IMR-90 (cell line): ENCODE data around the gene CCDC70. TPM values are rescaled to one million over a fixed set of nuclear protein-coding genes. Genes with fewer than 3 reads are reported as not detected.

ENCODE experiments used
- ATAC-seq: fragments of 200-7000 bp; cut with Tn5 transposase; 2 replicates; pipeline ENCODE4 v1.9.1; 2020; ENCODE audit warnings: low read depth, mild to moderate bottlenecking, moderate library complexity
- BruUV-seq: library from RNA; stranded (reverse); fragments of 400-500 nt; replicated peaks from 2 replicates; lab custom pipeline; 2021; lab: Mats Ljungman, UMichigan
- CTCF ChIA-PET: fragments of 300-600 bp; formaldehyde crosslinking; extraction: SDS; loops from one replicate; lab custom pipeline; 2021; ENCODE audit warnings: antibody characterized with exemption; lab: Yijun Ruan, JAX
- POLR2A ChIA-PET: fragments of 300-600 bp; sonication (Branson Sonifier 250); formaldehyde crosslinking; loops from one replicate; lab custom pipeline; 2022; ENCODE audit warnings: antibody characterized with exemption; ENCODE audit not compliant: unreplicated experiment; lab: Charles Lee
- DNase-seq: peaks from one replicate; pipeline ENCODE4 v3.0.0; 2013
- H2AFZ ChIP-seq: replicated peaks from 2 replicates; pipeline ENCODE3; 2013; ENCODE audit warnings: low read length, mild to moderate bottlenecking; ENCODE audit not compliant: poor library complexity
- H2AK5ac ChIP-seq: 2 replicates; pipeline ENCODE4 v1.6.1; 2013; ENCODE audit warnings: low read depth, low read length, inconsistent platforms
- H2AK9ac ChIP-seq: replicated peaks from 2 replicates; pipeline ENCODE3; 2013; ENCODE audit warnings: mild to moderate bottlenecking, low read depth, low read length, moderate library complexity; ENCODE audit not compliant: poor library complexity
- H2BK120ac ChIP-seq: 2 replicates; pipeline ENCODE4 v1.6.1; 2013; ENCODE audit warnings: low read depth, low read length, inconsistent platforms
- H2BK15ac ChIP-seq: 3 replicates; pipeline ENCODE4 v1.6.1; 2013; ENCODE audit warnings: low read depth, low read length, inconsistent platforms
- H2BK20ac ChIP-seq: 2 replicates; pipeline ENCODE4 v1.6.1; 2013; ENCODE audit warnings: low read depth, mild to moderate bottlenecking, inconsistent platforms, low read length, moderate library complexity
- H2BK5ac ChIP-seq: 2 replicates; pipeline ENCODE4 v1.6.1; 2013; ENCODE audit warnings: mild to moderate bottlenecking, low read depth, low read length, inconsistent platforms; ENCODE audit not compliant: poor library complexity, severe bottlenecking
- H3K14ac ChIP-seq: replicated peaks from 2 replicates; pipeline ENCODE4 v1.6.1; 2013; ENCODE audit warnings: low read depth, low read length, inconsistent platforms
- H3K18ac ChIP-seq: 2 replicates; pipeline ENCODE4 v1.6.1; 2013; ENCODE audit warnings: low read depth, low read length, control low read depth
- H3K23ac ChIP-seq: 2 replicates; pipeline ENCODE4 v1.6.1; 2013; ENCODE audit warnings: low read depth, low read length, inconsistent platforms
- H3K27ac ChIP-seq: 2 replicates; pipeline ENCODE4 v1.5.1; 2013; ENCODE audit warnings: mild to moderate bottlenecking, control low read depth, low read length; ENCODE audit not compliant: insufficient read depth
- H3K27me3 ChIP-seq: 2 replicates; pipeline ENCODE4 v1.6.1; 2013; ENCODE audit warnings: low read length; ENCODE audit not compliant: control insufficient read depth, insufficient read depth
- H3K36me3 ChIP-seq: 2 replicates; pipeline ENCODE4 v1.6.1; 2013; ENCODE audit warnings: low read length, mixed read lengths; ENCODE audit not compliant: control insufficient read depth, insufficient read depth
- H3K4ac ChIP-seq: 2 replicates; pipeline ENCODE4 v1.6.1; 2013; ENCODE audit warnings: low read depth, low read length, inconsistent platforms
- H3K4me1 ChIP-seq: 2 replicates; pipeline ENCODE4 v1.6.1; 2013; ENCODE audit warnings: low read length, mixed read lengths; ENCODE audit not compliant: control insufficient read depth, insufficient read depth
- H3K4me2 ChIP-seq: 2 replicates; pipeline ENCODE4 v1.6.1; 2013; ENCODE audit warnings: low read depth, mild to moderate bottlenecking, control low read depth, low read length, moderate library complexity
- H3K4me3 ChIP-seq: 2 replicates; pipeline ENCODE4 v1.5.1; 2013; ENCODE audit warnings: low read depth, mild to moderate bottlenecking, control low read depth, low read length, moderate library complexity; ENCODE audit not compliant: insufficient read depth
- H3K56ac ChIP-seq: 2 replicates; pipeline ENCODE4 v1.6.1; 2013; ENCODE audit warnings: low read length, inconsistent platforms; ENCODE audit not compliant: insufficient read depth; ENCODE audit errors: extremely low read depth
- H3K79me1 ChIP-seq, 2 experiments: 2 replicates each; pipeline ENCODE4 v1.6.1; 2013; ENCODE audit warnings: low read length in 2 of 2, inconsistent platforms in 1 of 2, low read depth in 1 of 2
- H3K9ac ChIP-seq: 2 replicates; pipeline ENCODE4 v1.6.1; 2013; ENCODE audit warnings: low read depth, low read length, control low read depth
- H3K9me1 ChIP-seq: 2 replicates; pipeline ENCODE4 v1.6.1; 2013; ENCODE audit warnings: low read length, inconsistent platforms; ENCODE audit not compliant: insufficient read depth
- H3K9me3 ChIP-seq: 2 replicates; pipeline ENCODE4 v1.6.1; 2013; ENCODE audit warnings: low read length; ENCODE audit not compliant: control insufficient read depth, insufficient read depth
- H4K20me1 ChIP-seq: 2 replicates; pipeline ENCODE4 v1.6.1; 2013; ENCODE audit warnings: low read length, inconsistent platforms; ENCODE audit not compliant: insufficient read depth
- H4K5ac ChIP-seq: 2 replicates; pipeline ENCODE4 v1.6.1; 2013; ENCODE audit warnings: mild to moderate bottlenecking, low read depth, low read length, control low read depth
- H4K8ac ChIP-seq, 2 experiments: 2 replicates each; pipeline ENCODE4 v1.6.1; 2013; ENCODE audit warnings: low read depth in 2 of 2, low read length in 2 of 2, control low read depth in 1 of 2, inconsistent platforms in 1 of 2
- H4K91ac ChIP-seq: 2 replicates; pipeline ENCODE4 v1.6.1; 2013; ENCODE audit warnings: low read depth, low read length, inconsistent platforms; ENCODE audit not compliant: insufficient read depth
- BHLHE40 ChIP-seq: fragments of 150-350 bp; IDR thresholded peaks from 2 replicates; pipeline ENCODE4 v1.6.1; 2016; ENCODE audit warnings: mild to moderate bottlenecking, low read depth, low read length
- CEBPB ChIP-seq: IDR thresholded peaks from 2 replicates; pipeline ENCODE4 v1.6.1; 2012; ENCODE audit warnings: low read depth, low read length, improper control_type of control experiment
- CHD1 ChIP-seq: IDR thresholded peaks from 2 replicates; pipeline ENCODE4 v1.6.1; 2012; ENCODE audit warnings: low read depth, low read length, improper control_type of control experiment
- FOS ChIP-seq: fragments of 150-350 bp; IDR thresholded peaks from 2 replicates; pipeline ENCODE4 v1.6.1; 2016; ENCODE audit warnings: low read depth, low read length
- MAFK ChIP-seq: IDR thresholded peaks from 2 replicates; pipeline ENCODE4 v1.6.1; 2012; ENCODE audit warnings: low read depth, low read length, improper control_type of control experiment
- MAZ ChIP-seq: IDR thresholded peaks from 2 replicates; pipeline ENCODE4 v1.6.1; 2012; ENCODE audit warnings: low read depth, mild to moderate bottlenecking, low read length, improper control_type of control experiment, moderate library complexity, borderline replicate concordance
- MXI1 ChIP-seq: IDR thresholded peaks from 2 replicates; pipeline ENCODE4 v1.6.1; 2012; ENCODE audit warnings: low read depth, mild to moderate bottlenecking, low read length, moderate library complexity, borderline replicate concordance
- NFE2L2 ChIP-seq: fragments of 150-350 bp; IDR thresholded peaks from 2 replicates; pipeline ENCODE4 v1.6.1; 2016; ENCODE audit warnings: low read depth, mild to moderate bottlenecking, low read length
- POLR2A ChIP-seq: IDR thresholded peaks from 2 replicates; pipeline ENCODE4 v1.6.1; 2012; ENCODE audit warnings: mild to moderate bottlenecking, low read depth, low read length
- RAD21 ChIP-seq: IDR thresholded peaks from 2 replicates; pipeline ENCODE4 v1.6.1; 2012; ENCODE audit warnings: low read length, improper control_type of control experiment
- RCOR1 ChIP-seq: IDR thresholded peaks from 2 replicates; pipeline ENCODE4 v1.6.1; 2012; ENCODE audit warnings: mild to moderate bottlenecking, low read length, improper control_type of control experiment; ENCODE audit not compliant: insufficient replicate concordance
- RFX5 ChIP-seq: IDR thresholded peaks from 2 replicates; pipeline ENCODE4 v1.8.0; 2012; ENCODE audit warnings: low read depth, mild to moderate bottlenecking, low read length, moderate library complexity
- WGBS, 2 experiments: methylation state at CpG; one replicate each; pipeline versions ENCODE4 v1.1.5 to v1.1.7; 2013; ENCODE audit warnings: missing lambda C conversion rate in 2 of 2; ENCODE audit not compliant: insufficient read length in 1 of 2; ENCODE audit errors: extremely low coverage in 2 of 2; 5-methylcytosine and 5-hydroxymethylcytosine counted together
- dilution Hi-C: fragments of 300-500 bp; cut with HindIII; formaldehyde crosslinking; loops from one replicate; pipeline ENCODE4 v1.14.3; 2018; ENCODE audit warnings: low sequenced_read_pairs; ENCODE audit not compliant: unreplicated experiment
- in situ Hi-C: fragments of 300-500 bp; cut with MboI; formaldehyde crosslinking; loops from 3 replicates; pipeline ENCODE4 v1.14.3; 2019; ENCODE audit warnings: low sequenced_read_pairs, inconsistent platforms, mixed read lengths
- intact Hi-C: fragments of 100-400 bp; cut with micrococcal nuclease; formaldehyde crosslinking; loops from 2 replicates; pipeline ENCODE4 v1.10.0; 2022
- polyA plus RNA-seq, 3 experiments: library from polyadenylated mRNA; depleted of rRNA; stranded (reverse); fragments of >200 nt; gene quantifications; 2 replicates each; pipeline ENCODE4 v1.2.3, GENCODE V29; 2012; ENCODE audit warnings: low replicate concordance in 1 of 3
- total RNA-seq: library from RNA; depleted of rRNA; stranded (reverse); fragments of >200 nt; gene quantifications from 2 replicates; pipeline ENCODE4 v1.2.3, GENCODE V29; 2012
- TF ChIP-seq, protein P1 (sequence below): conservative IDR thresholded peaks from 2 replicates; pipeline ENCODE4 v1.5.1; 2012; ENCODE audit warnings: mild to moderate bottlenecking, low read depth, low read length, improper control_type of control experiment

CCDC70 gene
- total and polyA plus RNA-seq, 2 of the 4 experiments (the other 2 are of a cell fraction), result not detected

DNA sequence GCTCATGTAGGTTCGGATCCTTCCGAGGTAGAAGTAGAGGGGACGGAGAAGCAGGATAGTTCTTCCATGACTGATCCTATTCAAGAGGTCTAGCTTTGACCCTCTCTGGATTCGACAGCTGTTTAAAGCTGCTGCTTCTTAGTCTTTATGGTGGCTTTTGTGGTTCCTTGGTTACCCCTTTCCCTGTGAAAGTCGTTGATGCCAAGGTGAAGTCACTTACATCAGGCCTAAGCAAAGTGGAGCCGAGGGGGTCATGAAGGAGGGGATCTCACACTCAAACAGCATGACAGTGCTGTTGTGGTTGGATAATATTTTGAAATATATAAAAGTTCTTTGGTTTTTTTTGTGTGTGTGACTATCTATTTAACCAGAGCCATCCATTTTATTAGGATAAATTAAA, 8.1 kb downstream of the CCDC70 start:
- TF ChIP-seq NFE2L2 (no peak), CEBPB (no peak), BHLHE40 (no peak), FOS (no peak), MAZ (no peak), MXI1 (no peak), MAFK (no peak), RCOR1 (no peak), RAD21 (no peak), CHD1 (no peak), POLR2A (no peak), RFX5 (no peak)
- TF ChIP-seq, protein P1, sequence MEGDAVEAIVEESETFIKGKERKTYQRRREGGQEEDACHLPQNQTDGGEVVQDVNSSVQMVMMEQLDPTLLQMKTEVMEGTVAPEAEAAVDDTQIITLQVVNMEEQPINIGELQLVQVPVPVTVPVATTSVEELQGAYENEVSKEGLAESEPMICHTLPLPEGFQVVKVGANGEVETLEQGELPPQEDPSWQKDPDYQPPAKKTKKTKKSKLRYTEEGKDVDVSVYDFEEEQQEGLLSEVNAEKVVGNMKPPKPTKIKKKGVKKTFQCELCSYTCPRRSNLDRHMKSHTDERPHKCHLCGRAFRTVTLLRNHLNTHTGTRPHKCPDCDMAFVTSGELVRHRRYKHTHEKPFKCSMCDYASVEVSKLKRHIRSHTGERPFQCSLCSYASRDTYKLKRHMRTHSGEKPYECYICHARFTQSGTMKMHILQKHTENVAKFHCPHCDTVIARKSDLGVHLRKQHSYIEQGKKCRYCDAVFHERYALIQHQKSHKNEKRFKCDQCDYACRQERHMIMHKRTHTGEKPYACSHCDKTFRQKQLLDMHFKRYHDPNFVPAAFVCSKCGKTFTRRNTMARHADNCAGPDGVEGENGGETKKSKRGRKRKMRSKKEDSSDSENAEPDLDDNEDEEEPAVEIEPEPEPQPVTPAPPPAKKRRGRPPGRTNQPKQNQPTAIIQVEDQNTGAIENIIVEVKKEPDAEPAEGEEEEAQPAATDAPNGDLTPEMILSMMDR, result no peak
- POLR2A ChIA-PET, result no interaction called here
- Histone ChIP-seq H3K4me3 (no peak overlapping the region), H3K9me3 (no peaks in the 10 kb centered on the region; the same call in 1 of the 2 replicates), H2BK20ac (no peak overlapping the region), H3K56ac (no peak overlapping the region), H3K9me1 (no peaks in the 10 kb centered on the region), H3K27ac (no peak overlapping the region), H3K18ac (no peak overlapping the region), H2AK9ac (no peak overlapping the region), H4K5ac (no peak overlapping the region), H3K36me3 (no peaks in the 10 kb centered on the region), H3K23ac (no peak overlapping the region), H3K79me1 (no peaks in the 10 kb centered on the region), H3K4ac (no peak overlapping the region), H2AFZ (no peak overlapping the region), H3K27me3 (peaks cover 37% of the 10 kb centered on the region), H2BK5ac (no peak overlapping the region), H3K9ac (no peak overlapping the region), H4K8ac (no peak overlapping the region), H2BK15ac (no peak overlapping the region), H4K91ac (no peak overlapping the region), H2BK120ac (no peak overlapping the region), H4K20me1 (no peaks in the 10 kb centered on the region), H3K14ac (no peak overlapping the region), H3K4me2 (no peak overlapping the region), H3K4me1 (no peaks in the 10 kb centered on the region), H2AK5ac (no peak overlapping the region)
- in situ Hi-C loops, result no loop called here
- dilution Hi-C loops, result no loop called here
- BruUV-seq, result no TSS peak
- intact Hi-C loops, result no loop called here
- no peak for DNase-seq
- no peak for ATAC-seq
- WGBS, 2 experiments, result 61% methylated on average over 2 of the region's 6 CpGs; no CpG with 5 or more reads in 1 of the 2 experiments
- CTCF ChIA-PET, result no interaction called here
